NAMALWA (cell line): ENCODE results near the gene TMA7.
"Not testable (repeated sequence)": the region's sequence is repeated elsewhere in the genome, so short reads cannot be mapped to it uniquely, and the experiment has no call there.

ENCODE experiments used
- DNase-seq: peaks from one replicate; pipeline ENCODE4 v3.0.0-alpha.2; 2015; ENCODE audit warnings: low spot score

The TMA7 gene

DNA sequence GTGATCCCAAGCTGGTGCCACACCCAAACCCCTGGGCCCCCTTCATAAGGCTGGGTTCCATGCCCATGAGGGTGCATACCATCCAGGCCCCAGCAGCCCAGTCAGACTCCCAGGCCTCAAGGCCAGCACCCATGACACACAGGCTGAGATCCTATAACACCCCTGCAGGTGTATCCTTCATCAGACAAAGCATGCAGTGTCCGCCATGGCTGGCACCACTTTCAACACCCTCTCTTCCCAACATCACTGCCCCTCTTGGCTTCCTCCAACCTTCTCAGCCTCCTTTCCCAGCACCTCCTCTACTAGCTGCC is 3.6 kb upstream of the TMA7 start:
- DNase-seq, result no peak

DNA sequence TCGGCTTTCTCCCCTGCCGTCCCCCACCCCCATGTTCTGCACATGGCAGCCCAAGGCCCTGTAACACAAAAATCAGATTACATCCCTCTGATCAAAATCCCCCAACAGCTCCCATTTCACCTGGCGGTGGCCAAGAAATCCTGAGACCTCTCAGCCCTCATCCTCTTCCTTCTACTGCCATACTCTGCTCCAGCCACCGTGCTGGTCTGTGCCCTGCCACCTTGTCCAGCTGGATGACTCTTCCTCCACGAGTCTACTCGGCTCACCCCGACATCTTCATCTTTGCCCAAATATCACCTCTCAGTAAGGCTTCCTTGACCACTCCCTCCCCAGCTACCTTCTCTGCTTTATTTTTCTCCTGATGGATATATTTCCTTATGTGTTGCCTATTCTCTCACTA is 3.2 kb upstream of the TMA7 start:
- DNase-seq, result no peak

DNA sequence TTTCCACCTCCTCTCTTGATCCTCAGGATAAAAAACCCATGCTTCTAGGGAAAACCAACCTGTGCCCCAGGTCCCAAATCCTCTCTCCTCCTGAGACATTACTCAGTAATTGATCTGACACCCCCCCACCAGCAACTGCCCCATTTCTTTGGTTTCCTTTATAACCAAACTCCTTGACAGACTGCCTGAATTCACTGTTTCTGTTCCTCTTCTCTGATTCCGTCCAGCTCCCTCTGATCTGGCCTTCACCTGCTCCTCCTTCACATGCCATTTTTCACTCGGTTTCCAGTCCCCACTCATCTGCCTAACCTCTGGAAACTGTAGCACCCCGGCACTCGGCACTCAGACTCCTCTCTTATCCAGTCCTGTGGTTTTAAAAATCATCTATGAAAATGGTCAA is 2.2 kb upstream of the TMA7 start:
- DNase-seq, result no peak

DNA sequence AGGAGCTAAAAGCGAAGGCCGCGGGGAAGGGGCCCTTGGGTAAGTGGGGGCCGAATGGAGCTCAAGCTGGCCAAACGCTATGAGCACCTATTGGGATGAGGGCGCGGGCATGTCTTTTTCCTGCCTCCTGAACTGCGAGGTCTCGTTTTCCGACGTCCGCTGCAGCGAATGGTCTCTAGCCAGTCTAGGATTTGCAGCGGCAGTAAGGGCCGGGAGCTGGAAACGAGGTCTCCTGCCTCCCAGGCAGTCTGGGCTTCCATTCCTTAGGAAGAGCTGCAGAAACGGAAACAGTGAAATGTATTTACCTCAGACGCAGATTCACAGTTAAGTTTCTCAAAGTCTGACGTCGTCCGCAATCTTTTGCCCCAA is 517 bp downstream of the TMA7 start:
- no peak for DNase-seq

DNA sequence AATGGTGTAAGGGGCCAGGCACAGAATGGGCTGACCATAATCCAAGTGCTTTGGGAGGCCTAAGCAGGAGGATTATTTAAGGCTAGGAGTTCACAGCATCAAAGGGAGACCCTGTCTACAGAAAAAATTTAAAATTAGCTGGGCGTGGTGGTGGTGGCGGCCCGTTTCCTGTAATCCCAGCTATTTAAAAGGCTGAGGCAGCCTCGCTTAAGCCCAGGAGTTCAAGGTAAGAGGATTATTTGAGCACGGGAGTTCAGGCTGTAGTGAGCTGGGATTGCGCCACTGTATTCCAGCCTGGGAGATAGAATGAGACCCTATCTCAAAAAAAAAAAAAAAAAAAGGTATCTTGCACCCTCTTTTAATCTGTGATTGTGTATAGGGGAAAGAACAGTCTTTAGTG is 1.9 kb downstream of the TMA7 start:
- no peak for DNase-seq

DNA sequence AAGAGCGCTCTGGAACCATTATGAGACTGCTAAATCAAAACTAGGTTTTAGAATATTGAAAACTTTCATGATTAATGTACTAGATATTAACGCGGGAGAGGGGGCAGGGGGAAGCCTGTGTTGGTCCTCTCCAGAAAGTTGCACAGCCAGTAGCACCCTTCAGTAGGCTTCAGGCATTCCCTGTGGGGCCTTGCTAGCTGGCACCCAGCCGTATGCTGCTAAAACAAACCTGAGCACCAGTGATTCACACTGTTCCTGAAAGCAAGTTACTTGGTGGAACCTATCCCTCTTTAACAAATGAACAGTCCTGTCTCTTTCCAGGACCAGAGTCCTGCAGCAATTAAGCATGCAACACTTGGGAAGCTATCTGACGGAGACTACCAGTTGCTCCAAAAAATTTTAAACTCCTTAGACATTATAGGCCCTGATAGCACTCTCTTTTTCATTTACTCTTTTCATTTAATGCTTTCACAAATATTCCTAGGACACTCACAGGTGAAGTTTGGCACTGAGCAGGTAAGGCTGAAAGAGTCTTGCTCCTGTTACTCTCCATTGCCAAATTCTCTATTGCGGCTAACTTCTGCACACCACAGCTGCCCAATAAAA is 5.3 kb downstream of the TMA7 start:
- DNase-seq, result no peak

DNA sequence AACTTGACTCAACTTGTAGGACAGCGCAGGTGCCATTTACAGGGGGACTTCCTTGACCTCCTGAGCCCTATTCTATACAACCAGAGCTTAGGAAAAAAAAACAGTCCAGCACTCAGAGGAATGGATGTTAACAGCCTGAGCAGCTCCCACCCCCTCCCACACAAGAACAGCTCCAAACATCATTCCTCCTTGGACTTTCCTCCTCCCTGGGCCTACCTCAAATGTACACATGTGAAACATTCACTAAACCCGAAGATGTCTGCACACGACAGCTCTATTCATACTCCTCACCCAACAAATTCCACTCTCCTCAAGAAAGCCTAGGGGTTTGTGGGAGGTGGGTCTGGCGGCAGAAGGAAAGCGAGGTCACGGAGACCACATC is 6.0 kb downstream of the TMA7 start:
- no peak for DNase-seq

DNA sequence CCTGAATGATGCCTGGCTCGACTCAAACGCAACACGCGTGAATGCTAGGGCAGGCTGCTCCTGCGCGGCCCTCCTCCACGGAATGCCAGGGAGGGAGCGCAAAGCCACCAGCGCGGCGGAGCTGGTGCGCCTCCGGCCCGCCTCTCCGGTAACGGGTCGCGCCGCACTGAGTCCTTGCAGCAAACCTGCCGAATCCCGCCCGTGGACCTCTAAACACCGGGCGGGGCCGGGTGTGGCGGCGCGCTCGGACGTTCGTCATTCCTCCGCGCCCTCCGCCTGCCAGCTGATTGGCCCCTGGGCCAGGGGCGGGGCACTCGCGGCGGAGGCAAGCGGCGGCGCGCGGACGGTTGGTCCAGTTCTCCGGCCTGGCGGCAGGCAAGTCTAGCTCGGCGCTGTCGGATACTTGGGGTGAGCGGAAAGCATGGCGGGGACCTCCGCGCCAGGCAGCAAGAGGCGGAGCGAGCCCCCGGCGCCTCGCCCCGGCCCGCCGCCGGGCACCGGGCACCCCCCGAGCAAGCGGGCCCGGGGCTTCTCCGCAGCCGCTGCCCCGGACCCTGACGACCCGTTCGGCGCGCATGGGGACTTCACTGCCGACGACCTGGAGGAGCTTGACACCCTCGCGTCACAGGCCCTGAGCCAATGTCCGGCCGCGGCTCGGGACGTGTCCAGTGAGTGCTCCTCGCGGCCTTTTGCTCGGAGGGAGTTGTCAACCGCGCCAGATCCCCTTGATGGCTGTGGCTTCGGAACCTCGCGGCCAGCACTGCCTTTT is 6.6 kb downstream of the TMA7 start, which contains the start of gene ATRIP:
Gene ATRIP (plus strand): TSS at position 313 of the 769 bp plus-strand sequence. CDS start 109 bp downstream, at position 422.
- peak; percentile 76 for DNase-seq

DNA sequence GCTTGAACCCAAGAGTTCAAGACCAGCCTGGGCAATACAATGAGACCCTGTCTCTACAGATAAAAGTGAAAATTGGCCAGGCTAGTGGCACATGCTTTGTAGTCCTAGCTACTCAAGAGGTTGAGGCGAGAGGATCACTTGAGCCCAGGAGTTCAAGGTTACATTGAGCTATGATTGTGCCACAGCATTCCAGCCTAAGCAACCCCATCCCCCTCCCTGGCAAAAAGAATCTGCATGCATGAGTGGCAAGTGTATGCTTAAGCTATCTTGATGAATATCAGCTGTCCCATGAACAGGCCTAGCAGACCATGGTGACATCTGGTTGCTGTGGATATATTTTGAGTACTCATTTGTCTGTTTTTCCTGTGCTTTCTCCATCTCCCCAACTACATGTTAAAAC is 11.2 kb downstream of the TMA7 start:
- no peak for DNase-seq

DNA sequence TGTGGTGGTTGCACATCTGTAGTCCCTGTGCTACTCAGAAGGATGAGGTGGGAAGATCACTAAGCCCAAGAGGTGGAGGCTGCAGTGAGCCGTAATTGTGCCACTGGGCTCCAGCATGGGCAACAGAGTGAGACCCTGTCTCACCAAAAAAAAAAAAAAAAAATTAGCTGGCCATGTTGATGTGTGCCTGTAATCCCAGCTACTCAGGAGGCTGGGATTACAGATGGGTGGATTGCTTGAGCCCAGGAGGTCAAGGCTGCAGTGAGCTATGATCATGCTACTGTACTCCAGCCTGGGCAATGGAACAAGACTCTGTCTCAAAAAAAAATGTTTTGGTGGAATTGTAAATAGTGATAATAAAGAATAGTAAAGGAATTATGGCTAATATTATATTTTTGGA is 16.4 kb downstream of the TMA7 start:
- no peak for DNase-seq

DNA sequence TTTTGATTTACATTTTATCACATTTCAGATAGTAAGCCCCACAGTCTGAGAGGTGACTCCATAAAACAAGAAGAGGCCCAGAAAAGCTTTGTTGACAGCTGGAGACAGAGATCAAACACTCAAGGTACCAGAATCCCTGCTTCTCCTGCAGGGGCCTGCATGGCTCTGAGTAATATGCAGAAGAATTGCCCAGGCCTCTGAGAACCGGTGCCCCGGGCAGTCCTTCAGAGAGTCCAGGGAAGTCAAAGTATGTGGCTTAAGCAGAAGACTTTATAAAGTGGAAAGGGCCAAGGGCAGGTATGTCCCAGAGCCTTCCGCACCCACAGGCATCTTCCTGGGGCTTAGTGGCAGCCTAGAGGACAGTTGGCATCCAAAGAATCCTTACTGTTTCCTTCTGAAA is 19.3 kb downstream of the TMA7 start:
- no peak for DNase-seq

DNA sequence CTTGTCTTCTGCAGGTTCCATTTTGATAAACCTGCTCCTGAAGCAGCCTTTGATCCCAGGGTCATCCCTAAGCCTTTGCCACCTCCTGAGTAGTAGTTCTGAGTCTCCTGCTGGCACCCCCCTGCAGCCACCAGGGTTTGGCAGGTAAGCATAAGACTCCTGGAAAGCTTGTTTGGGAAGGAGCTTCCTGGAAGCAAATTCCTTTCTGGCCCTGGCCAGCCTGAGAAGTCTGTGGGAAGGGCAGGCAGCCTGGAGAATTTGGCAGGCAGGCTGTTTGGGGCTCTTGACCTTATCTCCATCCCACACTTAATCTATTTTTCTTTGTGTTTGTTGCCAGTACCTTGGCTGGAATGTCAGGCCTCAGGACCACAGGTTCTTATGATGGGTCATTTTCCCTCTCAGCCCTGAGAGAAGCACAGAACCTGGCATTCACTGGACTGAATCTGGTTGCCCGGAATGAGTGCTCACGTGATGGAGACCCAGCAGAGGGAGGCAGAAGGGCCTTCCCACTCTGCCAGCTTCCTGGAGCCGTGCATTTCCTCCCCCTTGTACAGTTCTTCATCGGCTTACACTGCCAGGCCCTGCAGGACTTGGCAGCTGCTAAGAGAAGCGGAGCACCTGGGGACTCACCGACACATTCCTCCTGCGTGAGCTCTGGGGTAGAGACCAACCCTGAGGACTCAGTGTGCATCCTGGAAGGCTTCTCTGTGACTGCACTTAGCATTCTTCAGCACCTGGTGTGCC is 19.9 kb downstream of the TMA7 start:
- DNase-seq, result no peak

DNA sequence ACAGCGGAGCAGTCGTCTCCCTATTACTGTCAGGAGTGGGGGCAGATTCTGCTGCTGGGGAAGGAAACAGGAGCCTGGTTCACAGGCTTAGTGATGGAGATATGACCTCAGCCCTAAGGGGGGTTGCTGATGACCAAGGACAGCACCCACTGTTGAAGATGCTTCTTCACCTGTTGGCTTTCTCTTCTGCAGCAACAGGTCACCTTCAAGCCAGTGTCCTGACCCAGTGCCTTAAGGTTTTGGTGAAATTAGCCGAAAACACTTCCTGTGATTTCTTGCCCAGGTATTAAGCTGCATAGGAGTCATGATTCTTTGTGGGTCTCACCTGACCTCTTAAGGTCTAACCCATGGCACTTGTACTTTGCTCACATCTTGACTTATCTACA is 20.5 kb downstream of the TMA7 start:
- no peak for DNase-seq

DNA sequence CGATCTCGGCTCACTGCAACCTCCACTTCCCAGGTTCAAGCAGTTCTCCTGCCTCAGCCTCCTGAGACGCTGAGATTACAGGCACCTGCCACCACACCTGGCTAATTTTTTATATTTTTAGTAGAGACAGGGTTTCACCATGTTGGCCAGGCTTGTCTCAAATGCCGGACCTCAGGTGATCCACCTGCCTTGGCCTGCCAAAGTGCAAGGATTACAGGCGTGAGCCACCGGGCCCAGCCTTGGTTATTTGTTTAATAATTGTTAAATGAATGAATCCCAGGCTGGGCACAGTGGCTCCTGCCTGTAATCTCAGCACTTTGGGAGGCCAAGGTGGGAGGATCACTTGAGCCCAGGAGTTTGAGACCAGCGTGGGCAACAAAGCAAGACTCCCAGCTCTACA is 21.7 kb downstream of the TMA7 start:
- DNase-seq, result not testable (repeated sequence)

DNA sequence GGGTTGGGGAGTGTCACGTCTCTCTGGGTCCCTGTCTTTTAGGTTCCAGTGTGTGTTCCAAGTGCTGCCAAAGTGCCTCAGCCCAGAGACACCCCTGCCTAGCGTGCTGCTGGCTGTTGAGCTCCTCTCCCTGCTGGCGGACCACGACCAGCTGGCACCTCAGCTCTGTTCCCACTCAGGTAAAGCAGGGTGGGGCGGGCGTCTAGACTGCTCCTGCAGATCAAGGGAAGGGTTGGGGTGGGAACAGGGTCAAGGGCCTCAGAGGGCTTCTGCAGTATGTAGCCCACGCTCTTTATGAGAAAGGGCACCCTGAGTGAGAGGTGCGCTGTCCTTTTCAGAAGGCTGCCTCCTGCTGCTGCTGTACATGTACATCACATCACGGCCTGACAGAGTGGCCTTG is 23.6 kb downstream of the TMA7 start:
- DNase-seq, result no peak

DNA sequence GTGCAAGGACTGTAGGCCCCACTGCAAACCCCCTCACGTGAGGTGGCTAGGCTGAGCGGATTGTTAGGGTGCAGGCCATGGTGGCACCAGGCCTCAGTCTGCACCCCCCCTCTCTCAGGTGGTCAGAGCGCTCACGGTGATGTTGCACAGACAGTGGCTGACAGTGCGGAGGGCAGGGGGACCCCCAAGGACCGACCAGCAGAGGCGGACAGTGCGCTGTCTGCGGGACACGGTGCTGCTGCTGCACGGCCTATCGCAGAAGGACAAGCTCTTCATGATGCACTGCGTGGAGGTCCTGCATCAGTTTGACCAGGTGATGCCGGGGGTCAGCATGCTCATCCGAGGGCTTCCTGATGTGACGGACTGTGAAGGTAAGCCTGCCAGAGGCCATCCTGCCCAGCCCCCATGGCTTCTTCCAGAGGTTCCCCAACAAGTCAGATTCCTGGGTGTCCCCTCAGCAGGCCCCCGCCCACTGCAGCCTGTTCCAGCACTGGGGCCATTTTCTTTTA is 24.7 kb downstream of the TMA7 start:
- DNase-seq, result no peak

DNA sequence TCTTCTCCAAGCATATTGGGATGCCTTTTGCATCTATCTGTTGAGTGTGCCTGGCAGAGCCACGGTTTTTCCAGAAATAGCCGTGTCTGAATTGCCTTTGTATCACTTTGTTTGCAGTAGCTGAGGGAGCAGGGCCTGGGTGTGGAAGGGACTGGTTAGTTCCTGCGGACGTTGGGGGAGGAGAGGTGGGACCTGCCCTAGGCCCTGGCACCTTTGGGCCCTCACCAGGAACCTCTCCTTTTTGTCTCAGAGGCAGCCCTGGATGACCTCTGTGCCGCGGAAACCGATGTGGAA is 25.1 kb downstream of the TMA7 start:
- no peak for DNase-seq

DNA sequence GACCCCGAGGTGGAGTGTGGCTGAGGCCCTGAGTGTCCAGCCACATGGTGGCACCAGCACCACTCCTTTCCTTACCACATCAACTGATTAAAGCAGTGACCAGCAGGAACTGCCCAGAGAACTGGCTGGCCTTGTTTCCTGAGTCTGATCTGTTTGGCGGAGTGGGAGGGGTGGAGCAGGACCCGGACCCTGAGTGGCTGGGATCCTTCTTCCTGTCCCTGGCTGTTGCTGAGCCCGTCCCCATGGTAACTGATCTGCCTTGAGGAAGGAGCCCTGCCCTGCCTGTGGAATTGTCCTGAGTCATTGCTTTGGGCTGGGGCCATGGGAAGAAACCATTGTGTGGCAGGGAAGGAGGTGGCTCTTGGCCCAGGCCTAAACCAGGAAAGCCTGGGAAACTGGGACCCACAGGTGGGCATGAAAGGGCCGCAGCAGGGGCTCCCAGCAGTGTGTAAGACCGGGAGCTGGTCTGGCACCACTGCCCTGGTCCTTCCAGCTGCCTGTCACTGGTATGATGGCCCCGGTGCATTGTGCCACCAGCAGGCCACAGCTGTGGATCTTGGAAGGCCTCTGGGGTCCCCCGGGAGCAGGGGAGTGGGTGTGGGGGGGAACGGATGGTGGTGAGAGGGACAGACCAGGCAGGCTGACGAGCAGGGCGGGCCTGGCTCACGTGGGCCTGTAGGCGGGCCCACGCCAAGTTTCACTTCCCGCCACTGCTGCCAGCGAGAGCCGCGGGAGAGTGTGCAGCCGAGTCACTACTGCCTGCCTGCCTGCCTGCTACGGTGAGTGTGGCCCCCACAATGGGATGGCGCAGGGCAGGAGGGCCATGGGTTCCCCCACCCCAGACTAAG is 25.7 kb downstream of the TMA7 start:
- peak; percentile 81 for DNase-seq

DNA sequence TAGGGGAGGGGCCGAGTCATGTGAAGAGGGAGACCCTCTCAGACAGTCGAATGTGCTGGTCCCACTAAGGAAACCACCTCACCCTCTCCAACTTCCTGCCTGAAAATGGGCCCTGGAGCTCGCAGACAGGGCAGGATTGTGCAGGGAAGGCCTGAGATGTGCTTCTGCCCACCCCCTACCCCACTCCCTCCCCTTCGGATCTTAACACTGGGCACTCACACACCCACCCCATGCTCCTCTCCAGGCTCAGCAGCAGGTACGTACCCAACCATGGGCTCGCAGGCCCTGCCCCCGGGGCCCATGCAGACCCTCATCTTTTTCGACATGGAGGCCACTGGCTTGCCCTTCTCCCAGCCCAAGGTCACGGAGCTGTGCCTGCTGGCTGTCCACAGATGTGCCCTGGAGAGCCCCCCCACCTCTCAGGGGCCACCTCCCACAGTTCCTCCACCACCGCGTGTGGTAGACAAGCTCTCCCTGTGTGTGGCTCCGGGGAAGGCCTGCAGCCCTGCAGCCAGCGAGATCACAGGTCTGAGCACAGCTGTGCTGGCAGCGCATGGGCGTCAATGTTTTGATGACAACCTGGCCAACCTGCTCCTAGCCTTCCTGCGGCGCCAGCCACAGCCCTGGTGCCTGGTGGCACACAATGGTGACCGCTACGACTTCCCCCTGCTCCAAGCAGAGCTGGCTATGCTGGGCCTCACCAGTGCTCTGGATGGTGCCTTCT is 26.5 kb downstream of the TMA7 start:
- DNase-seq, result peak; percentile 23

DNA sequence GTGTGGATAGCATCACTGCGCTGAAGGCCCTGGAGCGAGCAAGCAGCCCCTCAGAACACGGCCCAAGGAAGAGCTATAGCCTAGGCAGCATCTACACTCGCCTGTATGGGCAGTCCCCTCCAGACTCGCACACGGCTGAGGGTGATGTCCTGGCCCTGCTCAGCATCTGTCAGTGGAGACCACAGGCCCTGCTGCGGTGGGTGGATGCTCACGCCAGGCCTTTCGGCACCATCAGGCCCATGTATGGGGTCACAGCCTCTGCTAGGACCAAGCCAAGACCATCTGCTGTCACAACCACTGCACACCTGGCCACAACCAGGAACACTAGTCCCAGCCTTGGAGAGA is 27.0 kb downstream of the TMA7 start:
- DNase-seq, result no peak

DNA sequence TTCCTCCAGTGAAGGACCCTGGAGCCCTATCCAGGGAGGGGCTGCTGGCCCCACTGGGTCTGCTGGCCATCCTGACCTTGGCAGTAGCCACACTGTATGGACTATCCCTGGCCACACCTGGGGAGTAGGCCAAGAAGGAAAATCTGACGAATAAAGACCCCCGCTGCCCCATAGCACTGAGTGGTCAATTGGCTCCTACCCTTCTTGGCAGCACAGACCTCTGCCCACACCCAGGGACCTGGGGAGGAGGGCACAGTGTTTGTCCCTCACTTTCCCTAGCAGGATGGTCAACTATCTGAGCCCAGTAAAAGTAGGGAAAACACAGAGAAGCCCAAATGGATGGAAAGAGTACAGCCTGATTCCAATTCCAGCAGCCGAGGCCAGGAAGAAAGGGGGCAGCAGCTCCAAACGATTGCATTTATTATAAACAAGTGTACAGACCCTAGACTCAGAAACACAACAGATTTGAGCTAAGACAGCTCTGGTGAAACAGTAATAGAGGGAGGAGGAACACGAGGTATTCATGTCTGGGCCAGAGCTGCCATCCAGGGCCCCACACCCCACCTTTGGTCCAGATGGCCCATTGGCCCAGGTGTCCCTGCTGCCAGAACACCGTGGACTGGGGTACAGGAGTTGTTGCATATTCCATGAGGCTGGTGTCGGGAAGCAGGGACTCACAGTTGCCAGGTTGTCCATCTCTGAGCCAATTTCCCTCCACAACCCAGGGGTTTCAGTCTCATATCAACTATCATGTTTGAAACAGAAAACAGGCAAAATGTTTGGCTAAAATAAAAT is 27.6 kb downstream of the TMA7 start:
- no peak for DNase-seq
